PFSK-1 (cell line): ENCODE data around the gene KLHL22.

ENCODE experiments used
- FOXP2 ChIP-seq: optimal IDR thresholded peaks from 2 replicates; pipeline ENCODE3; 2011; ENCODE audit warnings: borderline replicate concordance, control low read depth, inconsistent platforms; ENCODE audit not compliant: insufficient read depth; ENCODE audit errors: extremely low read length, extremely low read depth
- POLR2AphosphoS5 ChIP-seq: IDR thresholded peaks from 2 replicates; pipeline ENCODE4 v1.6.1; 2012; ENCODE audit warnings: low read depth, mild to moderate bottlenecking, control low read depth, low read length, moderate library complexity
- TAF1 ChIP-seq: IDR thresholded peaks from 2 replicates; pipeline ENCODE4 v1.6.1; 2012; ENCODE audit warnings: low read length, control low read depth, borderline replicate concordance; ENCODE audit not compliant: insufficient read depth

DNA sequence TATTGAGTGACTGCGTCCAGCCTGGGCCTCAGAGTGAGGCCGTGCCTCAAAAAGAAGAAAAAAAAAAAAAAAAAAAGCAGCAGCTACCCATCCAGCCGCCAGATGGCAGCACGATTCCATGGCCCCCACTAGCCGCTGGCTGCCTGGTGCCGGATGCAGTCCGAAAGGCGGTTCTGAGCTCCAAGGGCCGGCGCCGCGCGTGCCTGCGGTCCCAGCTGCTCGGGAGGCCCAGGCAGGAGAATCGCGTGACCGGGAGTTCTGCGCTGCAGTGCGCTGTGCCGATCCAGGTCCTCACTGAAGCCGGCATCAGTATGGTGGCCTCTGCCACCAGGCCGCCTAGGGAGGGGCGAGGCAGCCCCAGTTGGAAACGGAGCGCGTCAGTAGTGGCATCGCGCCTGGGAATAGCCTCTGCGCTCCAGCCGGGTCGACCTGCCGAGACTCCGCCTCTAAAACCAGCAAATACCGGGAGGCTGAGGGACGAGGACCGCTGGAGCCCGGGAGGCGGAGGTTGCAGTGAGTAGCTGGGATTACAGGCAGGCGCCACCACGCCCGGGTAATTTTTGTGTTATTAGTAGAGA lies 77.3 kb downstream of the KLHL22 start:
- no peak for TF ChIP-seq TAF1
- TF ChIP-seq FOXP2 = peak; percentile 36
- TF ChIP-seq POLR2AphosphoS5 = no peak
